CD4-positive, alpha-beta T cell (primary cell): ENCODE data around the gene PTGFRN. TPM values are rescaled to one million over a fixed set of nuclear protein-coding genes. Genes with fewer than 3 reads are reported as not detected.

Experiments used
- ATAC-seq: fragments of 200-7000 bp; cut with Tn5 transposase; one replicate; pipeline ENCODE4 v1.10.0; 2022; ENCODE audit warnings: mild to moderate bottlenecking; ENCODE audit not compliant: poor library complexity
- CTCF ChIA-PET: fragments of 350-600 bp; sonication (Branson Sonifier 250); formaldehyde crosslinking; loops from one replicate; lab custom pipeline; 2021; ENCODE audit warnings: antibody characterized with exemption, inconsistent platforms; lab: Charles Lee
- POLR2A ChIA-PET: fragments of 350-600 bp; sonication (Branson Sonifier 250); formaldehyde crosslinking; loops from one replicate; lab custom pipeline; 2021; ENCODE audit warnings: antibody characterized with exemption, inconsistent platforms; lab: Charles Lee
- DNase-seq, 14 experiments: peaks; one replicate each; pipeline ENCODE4 v3.0.0-alpha.2; 2013 to 2020; ENCODE audit warnings: mixed read lengths in 2 of 14
- H3K27ac ChIP-seq, 2 donors: one replicate each; pipeline versions ENCODE4 v1.5.1 to v1.7.0; 2013; ENCODE audit warnings: low read length in 2 of 2, low read depth in 1 of 2, mild to moderate bottlenecking in 1 of 2
- H3K27me3 ChIP-seq, 2 experiments: 1 replicate in 1 of 2; 2 replicates in 1 of 2; pipeline versions ENCODE4 v1.6.1 to v1.7.0; 2013; ENCODE audit warnings: low read length in 2 of 2, control low read depth in 1 of 2, mild to moderate bottlenecking in 1 of 2, moderate library complexity in 1 of 2; ENCODE audit not compliant: insufficient read depth in 2 of 2, control insufficient read depth in 1 of 2
- H3K36me3 ChIP-seq: one replicate; pipeline ENCODE4 v1.6.1; 2013; ENCODE audit warnings: low read length, control low read depth; ENCODE audit not compliant: insufficient read depth
- H3K4me1 ChIP-seq: one replicate; pipeline ENCODE4 v1.6.1; 2013; ENCODE audit warnings: low read length, control low read depth; ENCODE audit not compliant: insufficient read depth
- H3K4me3 ChIP-seq: one replicate; pipeline ENCODE4 v1.5.1; 2013; ENCODE audit warnings: mild to moderate bottlenecking, low read length, moderate library complexity
- H3K9me3 ChIP-seq, 2 experiments: 1 replicate in 1 of 2; 2 replicates in 1 of 2; pipeline versions ENCODE4 v1.6.1 to v1.7.0; 2013; ENCODE audit warnings: low read length in 2 of 2, mild to moderate bottlenecking in 2 of 2, control low read depth in 1 of 2, moderate library complexity in 1 of 2; ENCODE audit not compliant: control insufficient read depth in 1 of 2, insufficient read depth in 1 of 2
- H3K27ac Mint-ChIP-seq: one replicate; pipeline ENCODE4 v1.8.0; 2020; ENCODE audit warnings: mixed read lengths
- H3K27me3 Mint-ChIP-seq: one replicate; pipeline ENCODE4 v1.8.0; 2021; ENCODE audit warnings: mixed read lengths
- H3K36me3 Mint-ChIP-seq: one replicate; pipeline ENCODE4 v1.8.0; 2021; ENCODE audit warnings: low read depth, mixed read lengths
- H3K4me1 Mint-ChIP-seq: one replicate; pipeline ENCODE4 v1.8.0; 2021; ENCODE audit warnings: low read depth, mixed read lengths
- H3K4me3 Mint-ChIP-seq: one replicate; pipeline ENCODE4 v1.8.0; 2020; ENCODE audit warnings: mild to moderate bottlenecking, mixed read lengths
- H3K9me3 Mint-ChIP-seq: one replicate; pipeline ENCODE4 v1.8.0; 2020; ENCODE audit warnings: mixed read lengths
- intact Hi-C, 2 experiments: fragments of 100-400 bp; cut with DNase I in 1 of 2; cut with micrococcal nuclease in 1 of 2; formaldehyde crosslinking; loops; one replicate each; pipeline versions ENCODE4 v1.15.1 to v1.9.0; 2023 to 2025; cut with DNase I, micrococcal nuclease
- total RNA-seq, 174 experiments: library from RNA in 2 of 174; stranded (reverse) in 2 of 174; gene quantifications; one replicate each; pipeline ENCODE4 v1.2.3 and lab custom pipeline; 2021 to 2026
- TF ChIP-seq, protein P1 (sequence below): fragments of 200-600 bp; IDR thresholded peaks from one replicate; pipeline ENCODE4 v1.8.0; 2022; ENCODE audit warnings: antibody characterized with exemption, mild to moderate bottlenecking

The PTGFRN gene
- total RNA-seq, 2 experiments from 2014 or later, result 0.38 to 0.45 TPM

DNA sequence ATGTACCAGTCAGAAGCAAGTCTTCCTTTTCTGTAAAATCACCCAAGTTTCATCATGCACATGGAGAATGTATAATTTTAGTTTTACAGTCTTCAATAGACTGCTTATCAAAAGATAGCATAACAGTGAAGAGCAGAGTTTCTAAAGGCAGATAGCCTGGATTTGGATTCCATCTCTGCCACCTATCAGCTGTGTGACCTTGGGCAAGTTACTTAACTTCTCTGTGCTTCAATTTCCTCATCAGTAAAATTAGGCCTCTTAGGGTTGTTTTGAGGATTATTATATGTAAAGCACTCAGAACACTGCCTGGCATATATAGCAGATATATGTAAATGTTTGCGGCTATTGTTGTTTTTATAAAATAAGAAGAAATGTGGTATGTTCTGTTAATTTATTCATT is 38.9 kb downstream of the PTGFRN start:
- no peak for ATAC-seq
- Mint-ChIP-seq H3K27ac (no peak overlapping the region), H3K9me3 (no peaks in the 10 kb centered on the region), H3K4me1 (peaks cover 12% of the 10 kb centered on the region), H3K27me3 (no peaks in the 10 kb centered on the region), H3K4me3 (no peak overlapping the region), H3K36me3 (no peaks in the 10 kb centered on the region)
- H3K9me3 ChIP-seq, result peaks cover 0 to 4% of the 10 kb centered on the region in 2 experiments
- intact Hi-C loops, result no loop called here
- H3K4me1 ChIP-seq, result peaks cover 11% of the 10 kb centered on the region
- H3K27me3 ChIP-seq, result no peaks in the 10 kb centered on the region
- no peaks in the 10 kb centered on the region for H3K36me3 ChIP-seq
- CTCF ChIA-PET, result no interaction called here
- no peak for DNase-seq
- TF ChIP-seq, protein P1, sequence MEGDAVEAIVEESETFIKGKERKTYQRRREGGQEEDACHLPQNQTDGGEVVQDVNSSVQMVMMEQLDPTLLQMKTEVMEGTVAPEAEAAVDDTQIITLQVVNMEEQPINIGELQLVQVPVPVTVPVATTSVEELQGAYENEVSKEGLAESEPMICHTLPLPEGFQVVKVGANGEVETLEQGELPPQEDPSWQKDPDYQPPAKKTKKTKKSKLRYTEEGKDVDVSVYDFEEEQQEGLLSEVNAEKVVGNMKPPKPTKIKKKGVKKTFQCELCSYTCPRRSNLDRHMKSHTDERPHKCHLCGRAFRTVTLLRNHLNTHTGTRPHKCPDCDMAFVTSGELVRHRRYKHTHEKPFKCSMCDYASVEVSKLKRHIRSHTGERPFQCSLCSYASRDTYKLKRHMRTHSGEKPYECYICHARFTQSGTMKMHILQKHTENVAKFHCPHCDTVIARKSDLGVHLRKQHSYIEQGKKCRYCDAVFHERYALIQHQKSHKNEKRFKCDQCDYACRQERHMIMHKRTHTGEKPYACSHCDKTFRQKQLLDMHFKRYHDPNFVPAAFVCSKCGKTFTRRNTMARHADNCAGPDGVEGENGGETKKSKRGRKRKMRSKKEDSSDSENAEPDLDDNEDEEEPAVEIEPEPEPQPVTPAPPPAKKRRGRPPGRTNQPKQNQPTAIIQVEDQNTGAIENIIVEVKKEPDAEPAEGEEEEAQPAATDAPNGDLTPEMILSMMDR, result no peak
- H3K4me3 ChIP-seq, result no peak overlapping the region
- no peak overlapping the region for H3K27ac ChIP-seq
- POLR2A ChIA-PET, result no interaction called here

DNA sequence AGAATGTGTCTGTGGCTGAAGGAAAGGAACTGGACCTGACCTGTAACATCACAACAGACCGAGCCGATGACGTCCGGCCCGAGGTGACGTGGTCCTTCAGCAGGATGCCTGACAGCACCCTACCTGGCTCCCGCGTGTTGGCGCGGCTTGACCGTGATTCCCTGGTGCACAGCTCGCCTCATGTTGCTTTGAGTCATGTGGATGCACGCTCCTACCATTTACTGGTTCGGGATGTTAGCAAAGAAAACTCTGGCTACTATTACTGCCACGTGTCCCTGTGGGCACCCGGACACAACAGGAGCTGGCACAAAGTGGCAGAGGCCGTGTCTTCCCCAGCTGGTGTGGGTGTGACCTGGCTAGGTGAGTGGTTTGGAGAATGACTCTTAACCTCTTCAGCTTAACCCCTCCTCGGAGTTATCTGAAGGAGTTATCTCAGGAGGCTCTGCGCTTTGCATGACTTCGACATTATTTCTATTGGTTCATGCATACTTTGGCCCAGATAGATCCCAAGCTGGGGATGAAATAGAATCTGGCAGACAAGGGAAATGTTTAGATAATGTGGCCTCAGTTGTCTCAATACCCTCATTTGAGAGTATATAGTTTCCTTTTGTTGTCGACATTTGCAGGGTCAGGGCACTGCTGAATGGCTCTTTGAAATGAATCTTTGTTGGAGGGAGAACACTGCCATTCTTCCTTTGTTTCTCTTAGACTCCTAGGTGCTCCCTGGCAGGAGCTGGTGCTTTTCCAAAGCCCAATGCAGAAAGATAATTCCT is 39.7 kb downstream of the PTGFRN start:
- H3K9me3 Mint-ChIP-seq, result no peaks in the 10 kb centered on the region
- H3K4me3 ChIP-seq, result no peak overlapping the region
- ChIA-PET POLR2A (no interaction called here), CTCF (no interaction called here)
- peaks cover 0 to 4% of the 10 kb centered on the region in 2 experiments for H3K9me3 ChIP-seq
- intact Hi-C loops, result no loop called here
- TF ChIP-seq, protein P1, result no peak
- no peak for ATAC-seq
- H3K4me1 ChIP-seq, result peaks cover 11% of the 10 kb centered on the region
- no peak overlapping the region for H3K27ac Mint-ChIP-seq
- no peak overlapping the region for H3K27ac ChIP-seq
- H3K27me3 ChIP-seq, result no peaks in the 10 kb centered on the region
- no peaks in the 10 kb centered on the region for H3K36me3 Mint-ChIP-seq
- DNase-seq, result no peak
- H3K4me3 Mint-ChIP-seq, result no peak overlapping the region
- peaks cover 12% of the 10 kb centered on the region for H3K4me1 Mint-ChIP-seq
- no peaks in the 10 kb centered on the region for H3K27me3 Mint-ChIP-seq
- H3K36me3 ChIP-seq, result no peaks in the 10 kb centered on the region

DNA sequence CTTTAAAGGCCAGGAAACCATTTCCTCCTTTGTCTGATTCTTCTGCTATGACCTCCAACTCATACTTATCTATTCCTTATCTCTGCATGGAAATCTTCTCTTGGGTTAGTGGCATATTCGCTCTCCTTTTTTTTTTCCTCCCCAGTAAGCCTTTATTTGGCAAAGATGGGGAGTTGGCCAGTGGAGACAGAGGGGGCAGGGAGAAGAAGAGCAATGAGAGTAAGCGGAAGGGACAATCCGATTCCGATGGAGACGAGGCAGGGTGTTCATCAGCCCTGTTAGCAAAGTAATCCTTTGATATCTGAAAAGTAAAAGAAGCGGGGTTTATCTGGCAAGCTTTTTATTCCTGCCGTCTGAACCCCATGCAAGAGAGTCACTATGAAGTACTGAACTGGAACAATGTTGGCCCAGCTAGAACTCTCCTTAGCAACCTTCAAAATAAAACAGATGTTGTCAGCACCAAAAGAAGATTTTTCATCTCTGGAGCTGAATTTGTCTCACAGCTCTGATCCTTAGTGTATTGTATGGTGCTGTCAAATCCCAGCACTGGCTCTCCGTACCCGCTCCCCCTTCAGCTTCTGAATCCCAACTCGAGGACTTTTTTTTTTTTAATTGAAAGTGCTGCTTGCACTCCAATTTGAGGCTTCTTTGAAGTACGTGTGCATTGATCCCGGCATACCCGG is 40.9 kb downstream of the PTGFRN start:
- Mint-ChIP-seq H3K36me3 (no peaks in the 10 kb centered on the region), H3K27me3 (no peaks in the 10 kb centered on the region), H3K4me1 (peaks cover 5% of the 10 kb centered on the region), H3K4me3 (no peak overlapping the region), H3K27ac (no peak overlapping the region), H3K9me3 (no peaks in the 10 kb centered on the region)
- TF ChIP-seq, protein P1, result no peak
- intact Hi-C loops, result no loop called here
- peaks cover 5% of the 10 kb centered on the region for H3K4me1 ChIP-seq
- no peaks in the 10 kb centered on the region for H3K9me3 ChIP-seq
- H3K27me3 ChIP-seq, result no peaks in the 10 kb centered on the region
- ChIA-PET POLR2A (no interaction called here), CTCF (no interaction called here)
- no peak for ATAC-seq
- H3K4me3 ChIP-seq, result no peak overlapping the region
- H3K27ac ChIP-seq, result no peak overlapping the region
- no peak for DNase-seq
- no peaks in the 10 kb centered on the region for H3K36me3 ChIP-seq
